ACHN (cell line): ENCODE data around the gene ZFPM1.

Source experiments
- DNase-seq: peaks from one replicate; pipeline ENCODE4 v3.0.0-alpha.2; 2015
- in situ Hi-C: cut with HindIII; loops from 2 replicates; pipeline ENCODE4 v1.10.0; 2017; ENCODE audit warnings: low sequenced_read_pairs, low pct_ligation_motif_present, low pct_unique_long_range_greater_than_20kb

Gene ZFPM1

GRCh38 chr16:88415713-88416323 lies 37.3 kb upstream of the ZFPM1 start:
- no peak for DNase-seq

GRCh38 chr16:88416686-88417085 lies 36.4 kb upstream of the ZFPM1 start:
- no peak for DNase-seq
- in situ Hi-C loops = no loop called here

More at GRCh38 chr16:88415713-88416323, 37.3 kb upstream of the ZFPM1 start:
- in situ Hi-C loops = no loop called here

- DNase-seq = no peak
- in situ Hi-C loops = no loop called here
These were observed 35.2 kb upstream of the ZFPM1 start for GRCh38 chr16:88417684-88418476.

GRCh38 chr16:88418869-88419268 lies 34.2 kb upstream of the ZFPM1 start:
- in situ Hi-C loops = no loop called here
- no peak for DNase-seq

- DNase-seq = no peak
- in situ Hi-C loops = no loop called here
These were observed 33.3 kb upstream of the ZFPM1 start for GRCh38 chr16:88419790-88420189.

GRCh38 chr16:88420496-88420895 lies 32.6 kb upstream of the ZFPM1 start:
- in situ Hi-C loops = no loop called here
- DNase-seq = no peak

GRCh38 chr16:88421301-88421700 lies 31.8 kb upstream of the ZFPM1 start:
- in situ Hi-C loops = no loop called here
- no peak for DNase-seq

- in situ Hi-C loops = no loop called here
- no peak for DNase-seq
These were observed 31.1 kb upstream of the ZFPM1 start for GRCh38 chr16:88421871-88422433.

GRCh38 chr16:88422733-88423447 lies 30.2 kb upstream of the ZFPM1 start:
- in situ Hi-C loops = no loop called here
- no peak for DNase-seq

GRCh38 chr16:88423448-88423850 lies 29.6 kb upstream of the ZFPM1 start:
- no peak for DNase-seq
- in situ Hi-C loops = no loop called here

- no peak for DNase-seq
- in situ Hi-C loops = loop anchor here (25.0 kb wide), 1 partner anchor 113 kb away; no protein-coding TSS in a partner anchor
These were observed 28.4 kb upstream of the ZFPM1 start for GRCh38 chr16:88424587-88425235.

- no peak for DNase-seq
- in situ Hi-C loops = loop anchor here (25.0 kb wide), 1 partner anchor 111 kb away; no protein-coding TSS in a partner anchor
These were observed 27.1 kb upstream of the ZFPM1 start for GRCh38 chr16:88426018-88426417.

- in situ Hi-C loops = loop anchor here (25.0 kb wide), 1 partner anchor 110 kb away; no protein-coding TSS in a partner anchor
- DNase-seq = no peak
These were observed 25.7 kb upstream of the ZFPM1 start for GRCh38 chr16:88427376-88427775.

GRCh38 chr16:88428156-88428555 lies 24.9 kb upstream of the ZFPM1 start:
- DNase-seq = no peak
- in situ Hi-C loops = loop anchor here (25.0 kb wide), 1 partner anchor 109 kb away; no protein-coding TSS in a partner anchor

GRCh38 chr16:88428616-88429386 lies 24.3 kb upstream of the ZFPM1 start:
- in situ Hi-C loops = loop anchor here (25.0 kb wide), 1 partner anchor 108 kb away; no protein-coding TSS in a partner anchor
- no peak for DNase-seq

GRCh38 chr16:88429387-88430184 lies 23.5 kb upstream of the ZFPM1 start:
- DNase-seq = no peak
- in situ Hi-C loops = loop anchor here (25.0 kb wide), 1 partner anchor 108 kb away; no protein-coding TSS in a partner anchor

- in situ Hi-C loops = loop anchor here (25.0 kb wide), 1 partner anchor 107 kb away; no protein-coding TSS in a partner anchor
- DNase-seq = no peak
These were observed 22.9 kb upstream of the ZFPM1 start for GRCh38 chr16:88430185-88430523.
